GM19455 (cell line): Measurements from ENCODE around the gene PAX1.

ENCODE experiments used
- ATAC-seq: cut with Tn5 transposase; IDR thresholded peaks from one replicate; pipeline ENCODE4 v1.9.1; 2021; ENCODE audit not compliant: unreplicated experiment

Gene PAX1

GRCh38 chr20:21705575-21706260 is at the start of gene PAX1:
Gene PAX1, plus strand, starts transcription at chr20:21705664. Its CDS starts 49 bp downstream, at chr20:21705713.
- no peak for ATAC-seq

DNA sequence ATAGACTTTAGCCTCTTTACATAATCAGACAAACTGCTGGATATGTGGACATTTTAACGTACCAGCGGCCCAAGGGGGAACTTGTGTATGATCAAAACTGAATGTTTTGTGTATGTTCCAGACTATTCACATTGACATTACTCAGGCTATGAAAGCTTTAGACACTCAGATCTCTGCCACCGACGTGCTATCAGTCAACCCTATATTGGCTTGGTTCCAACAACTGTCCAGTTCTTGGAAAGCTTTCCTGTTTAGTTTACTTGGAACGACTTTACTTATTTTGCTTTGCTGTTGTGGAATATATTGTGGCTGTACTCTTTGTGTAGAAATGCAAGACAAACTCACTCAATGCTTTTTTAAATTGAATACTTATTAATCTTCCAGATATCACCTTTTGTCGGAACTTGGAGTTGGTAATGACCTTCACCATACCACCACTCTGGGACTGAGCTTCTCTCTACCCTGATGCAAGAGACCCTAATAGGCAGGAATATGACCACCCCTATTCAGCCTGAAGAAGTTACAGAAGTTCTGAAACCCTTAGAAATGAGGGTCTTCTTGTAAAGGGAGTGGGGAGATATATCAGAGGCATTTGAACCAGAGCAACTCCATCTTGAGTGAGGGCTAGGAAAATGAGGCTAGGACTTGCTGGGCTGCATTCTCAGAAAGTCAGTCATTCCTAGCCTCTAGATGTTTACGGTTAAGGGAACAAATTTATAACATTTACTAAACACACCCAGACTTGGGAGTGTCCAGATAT is 49.0 kb upstream of the PAX1 start:
- ATAC-seq = no peak

DNA sequence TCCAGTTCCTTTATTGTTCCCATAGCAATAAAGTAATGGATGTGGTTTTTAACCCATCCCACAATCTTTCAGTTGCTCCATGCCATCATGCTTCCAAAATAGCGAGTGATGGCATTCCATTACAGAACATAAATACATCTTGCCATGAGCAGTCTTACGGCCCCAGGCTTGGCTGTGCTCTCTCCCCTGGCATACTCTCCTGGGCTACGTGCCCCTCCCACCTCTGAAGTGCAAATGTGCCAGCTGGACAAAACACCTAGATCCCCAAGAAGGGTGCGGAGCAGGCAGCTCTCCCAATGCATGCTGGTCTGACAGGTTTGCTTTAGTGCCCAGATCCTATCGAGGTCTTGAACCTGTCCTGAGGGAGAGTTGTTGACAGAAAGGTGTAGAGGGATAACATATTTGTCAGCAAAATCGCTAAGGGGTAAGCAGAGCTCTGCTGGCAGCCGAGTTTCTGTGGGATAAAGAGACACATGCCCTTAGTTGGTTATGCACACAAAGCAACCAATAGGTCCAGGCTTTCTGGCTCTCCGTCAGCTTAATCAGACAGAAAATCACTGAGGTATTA is 43.9 kb upstream of the PAX1 start:
- no peak for ATAC-seq

GRCh38 chr20:21663465-21663864 is 42.0 kb upstream of the PAX1 start:
- no peak for ATAC-seq

DNA sequence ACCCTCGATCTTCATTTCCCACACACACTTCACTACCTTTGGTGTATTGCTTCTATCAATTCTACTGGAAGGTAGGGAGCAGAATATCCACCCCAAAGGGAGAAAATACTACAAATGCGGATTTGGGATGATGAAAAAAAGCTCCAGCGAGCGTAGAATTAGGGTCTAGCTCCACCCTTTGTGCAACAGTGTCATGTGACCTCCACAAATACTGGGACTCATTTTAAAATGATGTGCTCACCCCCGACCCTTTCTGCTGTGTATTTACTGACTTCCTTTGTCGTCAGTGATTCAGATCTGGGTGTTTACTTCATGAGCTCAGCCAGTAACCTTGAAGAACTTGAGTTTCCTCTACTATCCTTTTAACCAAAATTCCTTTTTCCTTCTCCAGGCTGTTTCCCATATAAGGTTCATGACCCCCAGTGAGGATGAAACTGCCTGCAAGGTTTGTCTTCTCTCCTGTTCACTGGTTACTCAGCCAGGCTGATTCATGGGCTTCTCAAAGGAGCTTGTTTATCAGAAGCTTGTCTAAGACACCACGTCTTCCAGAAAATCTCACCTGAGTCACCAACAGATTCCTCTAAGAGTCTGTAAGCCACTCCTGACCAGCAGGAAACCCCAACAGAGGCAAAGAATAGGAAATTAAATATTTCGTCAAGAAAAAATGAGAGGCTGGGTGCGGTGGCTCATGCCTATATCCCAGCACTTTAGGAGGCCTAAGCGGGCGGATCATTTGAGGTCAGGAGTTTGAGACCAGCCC is 39.6 kb upstream of the PAX1 start:
- ATAC-seq = no peak

DNA sequence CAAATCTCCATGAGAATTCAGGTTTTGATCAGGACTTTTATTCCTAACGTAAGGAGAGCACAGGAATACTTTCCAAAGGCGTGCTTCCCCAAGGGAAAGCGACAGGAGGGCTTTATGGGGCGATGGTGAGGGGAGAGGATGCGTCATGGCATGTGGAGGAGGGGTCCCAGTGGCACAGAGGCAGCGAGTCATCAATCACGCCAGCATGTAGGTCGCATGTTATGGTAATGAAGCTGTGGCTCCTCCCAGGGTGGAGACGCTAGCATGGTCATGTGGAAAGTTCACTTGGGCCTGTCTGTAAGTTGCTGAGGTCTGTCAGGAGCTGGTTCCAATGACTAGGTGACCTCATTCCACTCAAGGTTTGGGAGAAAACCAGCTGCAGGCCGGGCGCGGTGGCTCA is 35.3 kb upstream of the PAX1 start:
- ATAC-seq = no peak

DNA sequence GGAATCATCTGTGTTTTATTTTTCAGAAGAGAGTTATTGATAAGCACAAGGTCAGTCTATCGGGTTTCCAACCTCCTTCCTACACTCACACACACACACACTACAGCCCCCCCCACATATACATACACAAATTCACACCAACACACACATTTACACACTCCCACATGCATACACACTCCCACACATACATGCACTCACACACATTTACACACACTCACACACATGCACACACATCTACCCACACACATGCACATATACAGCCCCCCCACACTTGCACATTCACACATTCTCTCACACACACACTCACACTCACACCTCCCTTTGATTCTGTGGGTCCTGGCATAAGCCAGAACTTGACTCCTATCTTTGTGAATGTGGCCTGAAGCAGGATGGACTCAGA is 34.5 kb upstream of the PAX1 start:
- no peak for ATAC-seq

DNA sequence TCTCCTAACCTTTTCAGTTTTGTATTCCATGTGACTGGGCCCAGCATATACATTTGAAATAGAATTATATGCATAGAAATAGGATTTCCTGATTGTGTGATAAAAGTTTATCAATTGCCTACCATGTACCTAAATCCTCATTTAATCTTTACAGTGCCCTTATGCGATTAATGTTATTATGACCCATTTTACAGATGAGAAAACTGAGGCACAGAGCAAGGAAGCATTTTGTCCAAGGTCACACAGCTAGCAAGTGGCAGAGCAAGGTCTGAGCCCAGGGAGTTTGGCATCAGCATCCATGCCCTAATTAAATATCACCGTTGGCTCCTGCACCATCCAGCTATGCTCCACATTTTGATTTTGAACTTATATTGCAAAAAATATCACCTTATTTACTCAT is 28.2 kb upstream of the PAX1 start:
- ATAC-seq = no peak

GRCh38 chr20:21677781-21678180 is 27.7 kb upstream of the PAX1 start:
- no peak for ATAC-seq

DNA sequence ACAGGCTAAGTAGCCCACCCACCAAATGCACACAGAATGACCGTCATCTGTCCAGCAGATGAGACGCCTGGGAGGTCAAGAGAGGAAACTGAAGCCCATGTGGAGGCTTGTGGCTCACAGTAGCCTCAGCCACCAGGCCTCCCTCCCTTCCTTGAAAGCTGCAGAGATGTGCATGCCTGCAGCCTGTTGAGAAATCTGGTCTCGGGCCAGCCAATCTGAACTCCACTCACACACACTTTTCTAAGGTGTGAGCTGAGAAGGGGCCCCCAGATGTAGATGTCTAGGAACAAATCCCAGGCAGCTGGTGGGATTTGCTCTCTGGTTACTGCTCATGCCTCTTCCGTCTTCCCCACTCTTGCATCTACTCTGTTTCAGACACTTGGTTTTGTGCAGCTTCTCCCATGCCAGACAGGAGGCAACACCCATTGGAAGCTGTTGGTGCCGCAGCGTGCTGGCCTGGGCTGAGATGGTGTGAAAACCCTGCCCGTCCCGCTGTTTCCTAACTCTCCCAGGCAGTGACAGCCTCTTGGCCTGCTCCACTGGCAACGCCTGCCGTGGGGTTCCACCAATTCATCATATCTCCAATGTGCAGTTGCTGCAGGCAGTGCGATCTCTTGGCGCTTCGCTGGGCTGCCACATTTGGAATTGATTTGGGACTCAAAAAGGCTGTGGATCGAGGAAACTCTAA is 24.1 kb upstream of the PAX1 start:
- no peak for ATAC-seq

GRCh38 chr20:21681922-21682318 is 23.5 kb upstream of the PAX1 start:
- ATAC-seq = no peak

DNA sequence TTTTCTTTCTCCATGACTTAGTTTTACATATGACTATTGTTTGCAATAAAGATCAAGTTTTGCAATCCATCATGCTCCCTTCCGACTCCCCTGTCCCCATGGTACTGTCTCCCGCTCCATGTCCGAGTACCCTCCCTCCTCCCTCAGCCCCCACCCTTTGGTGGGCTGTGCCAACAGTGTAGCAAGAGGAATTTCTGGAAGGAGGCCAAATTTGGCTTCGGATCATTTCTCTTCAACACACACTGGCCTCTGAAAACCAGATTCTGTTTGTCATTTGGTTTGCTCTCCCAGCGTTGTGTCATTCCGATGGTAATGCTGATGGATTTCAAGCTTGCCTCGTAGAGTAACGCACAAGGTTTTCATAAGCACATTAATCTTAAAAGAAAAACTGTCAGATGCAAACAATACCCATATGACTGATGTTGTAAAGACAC is 22.9 kb upstream of the PAX1 start:
- no peak for ATAC-seq

DNA sequence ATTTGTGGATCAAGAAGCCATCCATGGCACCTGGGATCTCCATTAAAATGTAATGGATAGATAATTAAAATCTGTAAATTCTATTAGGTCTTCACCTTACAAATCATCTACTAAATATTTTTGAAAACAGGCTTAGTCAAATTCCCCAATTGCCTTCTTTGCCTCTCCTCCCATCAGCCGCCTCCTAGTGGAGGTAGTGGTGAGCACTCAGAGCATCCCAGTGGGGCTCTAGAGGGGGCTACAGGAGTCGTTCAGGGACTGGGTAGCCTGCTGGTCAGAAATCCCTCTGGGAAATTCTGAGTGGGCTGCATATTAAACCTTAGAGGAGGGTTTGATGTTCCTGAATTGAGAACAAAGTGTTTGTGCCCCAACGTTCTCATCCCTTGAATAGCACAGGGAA is 20.8 kb upstream of the PAX1 start:
- no peak for ATAC-seq

GRCh38 chr20:21685981-21686380 is 19.5 kb upstream of the PAX1 start:
- ATAC-seq = no peak

GRCh38 chr20:21693322-21693721 is 12.1 kb upstream of the PAX1 start:
- ATAC-seq = no peak

GRCh38 chr20:21698494-21699215 is 6.8 kb upstream of the PAX1 start:
- ATAC-seq = no peak

- no peak for ATAC-seq
These were observed 6.3 kb upstream of the PAX1 start for GRCh38 chr20:21699216-21699508.

DNA sequence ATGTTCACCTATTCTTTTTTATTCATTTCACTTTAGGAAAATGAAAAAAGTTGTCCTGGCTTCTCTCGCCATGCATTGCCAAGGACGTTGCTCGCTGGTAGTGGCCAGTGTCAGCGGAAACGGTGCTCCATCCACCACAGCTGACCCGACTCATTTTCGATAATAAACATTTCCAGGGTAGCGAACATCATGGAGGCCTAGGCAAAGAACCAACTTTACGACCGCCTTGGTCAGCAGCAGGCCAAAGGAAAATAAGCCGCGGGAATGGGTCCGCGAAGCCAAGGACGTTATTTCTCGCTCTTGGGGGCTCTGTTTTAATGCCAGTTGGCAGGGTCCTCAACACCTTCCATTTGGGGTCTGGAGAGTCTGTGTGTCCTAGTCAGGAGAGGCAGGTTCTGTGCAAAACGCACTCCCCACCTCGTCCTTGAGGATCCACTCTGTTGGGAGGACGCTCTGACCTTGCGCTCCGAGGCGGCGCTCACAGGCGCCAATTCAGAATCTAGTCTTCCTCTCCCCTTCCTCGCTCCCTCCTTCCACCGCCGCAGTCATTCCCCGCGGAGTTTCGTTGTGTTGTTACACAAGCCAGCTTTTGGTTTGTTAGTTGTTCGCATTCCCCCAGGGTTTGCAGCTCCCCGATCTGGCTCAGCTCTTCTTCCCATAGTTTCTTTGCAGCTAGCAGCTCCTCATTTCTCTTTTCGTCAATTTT is 4.1 kb upstream of the PAX1 start:
- no peak for ATAC-seq

DNA sequence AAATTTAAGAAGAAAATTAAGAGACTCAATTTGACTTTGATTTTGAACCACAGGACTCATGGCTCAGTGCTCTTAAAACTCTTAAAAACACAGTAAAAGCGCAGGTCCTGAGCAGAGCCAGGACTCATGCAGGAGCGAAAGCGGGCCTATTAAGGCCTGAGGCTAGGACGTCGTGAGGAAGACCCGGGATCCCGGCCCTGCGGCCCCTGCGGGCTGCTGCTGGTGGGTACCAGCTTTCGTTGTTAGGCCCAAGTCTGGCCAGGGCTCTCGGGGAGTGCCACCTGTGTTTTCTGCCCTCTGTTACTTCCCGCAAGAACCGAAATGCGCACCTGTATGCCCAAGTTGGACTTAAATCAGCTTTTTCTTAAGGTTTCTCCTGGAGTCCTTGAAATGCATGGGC is 3.4 kb upstream of the PAX1 start:
- no peak for ATAC-seq
